GM19025 (cell line): Measurements from ENCODE around the gene SOX9.

Source experiments
- ATAC-seq: cut with Tn5 transposase; IDR thresholded peaks from one replicate; pipeline ENCODE4 v1.9.1; 2021; ENCODE audit warnings: mild to moderate bottlenecking, low read depth, moderate library complexity; ENCODE audit not compliant: unreplicated experiment

SOX9 gene

DNA sequence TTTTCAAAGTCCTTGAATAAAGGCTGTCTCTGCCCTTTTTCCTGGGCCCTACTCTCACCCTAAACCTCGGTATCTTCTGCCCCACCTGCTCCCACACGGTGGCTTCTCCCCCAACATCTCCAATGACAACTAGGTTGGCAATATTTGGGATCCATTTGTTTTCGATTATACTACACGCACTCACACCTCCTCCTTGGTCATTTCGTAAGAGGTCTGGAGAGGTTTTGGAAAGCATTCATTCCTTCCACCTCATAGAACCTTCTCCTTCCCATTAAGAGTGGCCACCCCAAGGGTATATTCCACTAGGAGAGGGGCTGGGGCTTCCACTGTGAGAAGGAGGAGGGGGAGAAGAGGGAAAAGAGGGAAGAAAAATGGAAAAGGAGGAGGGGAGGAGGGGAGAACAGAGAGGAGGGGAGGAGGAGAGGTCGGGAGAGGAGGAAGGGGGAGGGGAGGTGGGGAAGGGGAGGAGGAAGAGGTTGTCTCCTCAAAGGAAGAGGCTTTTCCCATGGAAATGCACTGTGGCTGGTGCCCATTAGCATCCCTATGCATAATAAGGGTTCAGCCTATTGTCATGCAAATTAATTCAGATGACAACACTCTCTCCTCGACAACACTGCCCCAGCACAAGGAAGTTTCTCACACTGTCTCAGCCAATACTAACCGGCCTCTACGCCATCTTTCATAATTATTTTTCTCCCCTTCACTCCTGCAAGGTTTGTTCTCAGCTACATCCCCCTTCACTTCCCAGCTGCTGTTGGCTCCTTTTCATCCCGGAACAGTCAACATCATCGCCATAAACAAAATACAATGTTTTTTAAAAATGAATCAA is 30.0 kb downstream of the SOX9 start:
- no peak for ATAC-seq

GRCh38 chr17:72151565-72152386 is 31.0 kb downstream of the SOX9 start:
- ATAC-seq = no peak

DNA sequence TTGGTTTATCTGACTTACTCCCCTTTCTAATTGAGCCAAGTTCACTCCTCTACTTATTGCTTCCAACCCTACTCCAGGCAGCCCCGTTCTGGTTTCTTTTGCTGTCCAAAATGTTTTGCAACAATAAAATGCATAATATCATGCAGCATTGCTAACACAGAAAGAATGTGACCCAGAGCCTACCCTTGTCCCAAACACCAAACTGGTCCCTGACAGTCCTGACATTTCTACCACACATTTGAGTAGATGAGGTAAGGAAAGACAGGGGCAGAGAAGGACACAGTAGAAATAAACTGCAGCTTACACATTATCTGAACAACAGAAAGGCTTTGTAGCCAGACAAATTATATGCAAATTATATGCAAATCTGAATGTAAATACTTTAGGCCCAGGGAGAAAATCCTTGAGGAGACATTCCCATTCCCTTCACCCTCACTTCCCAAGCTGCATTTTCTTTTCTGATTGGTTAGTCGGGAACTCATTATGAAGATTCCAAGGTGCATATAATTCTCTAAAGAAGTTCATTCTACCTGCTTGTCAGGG is 31.6 kb downstream of the SOX9 start:
- ATAC-seq = no peak

DNA sequence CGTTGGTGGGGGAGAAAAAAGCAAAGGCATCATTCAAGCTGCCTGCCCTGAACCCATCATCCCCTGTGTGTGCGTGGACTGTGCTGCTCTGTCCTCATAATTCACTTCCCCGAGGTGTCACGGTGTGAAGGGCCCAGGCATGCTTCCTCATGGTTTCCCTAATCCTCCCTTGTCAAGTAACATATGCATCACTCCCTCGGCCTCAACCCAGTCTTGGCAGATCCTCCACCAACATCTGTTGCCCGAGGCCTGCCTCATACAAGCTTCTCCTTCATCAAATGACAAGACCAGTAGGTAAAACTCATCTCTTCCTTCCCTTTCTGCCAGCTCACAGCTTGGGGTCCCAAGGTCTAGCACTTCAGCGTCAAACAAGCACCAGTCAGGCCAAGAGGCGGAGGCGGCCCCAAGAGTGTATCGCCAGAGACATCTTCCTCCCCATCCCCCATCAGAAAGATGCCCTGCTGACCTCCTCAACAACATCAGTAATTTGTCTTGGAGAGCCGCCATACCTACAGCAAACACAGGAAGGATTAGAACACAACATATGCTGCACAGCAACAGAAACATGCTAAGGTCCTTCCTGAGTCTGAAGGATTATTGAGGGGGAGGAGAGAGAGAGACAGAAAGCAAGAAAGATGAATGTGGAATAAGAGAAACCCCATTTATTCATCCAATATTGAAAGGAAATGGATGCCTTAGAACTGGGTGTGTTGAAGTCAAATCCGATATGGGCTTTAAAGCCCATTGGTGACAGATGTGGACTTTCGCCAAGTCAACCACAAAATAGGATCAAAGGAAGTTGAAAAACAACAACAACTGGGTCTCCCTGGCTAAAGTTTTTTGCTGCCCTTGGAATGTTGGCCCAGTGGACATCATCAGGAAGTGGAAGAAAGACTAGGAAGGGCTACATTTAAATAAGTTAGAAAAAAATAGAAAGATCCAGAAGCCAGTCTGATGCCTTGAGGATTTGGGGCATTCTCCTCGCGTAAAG is 38.4 kb downstream of the SOX9 start:
- ATAC-seq = no peak

DNA sequence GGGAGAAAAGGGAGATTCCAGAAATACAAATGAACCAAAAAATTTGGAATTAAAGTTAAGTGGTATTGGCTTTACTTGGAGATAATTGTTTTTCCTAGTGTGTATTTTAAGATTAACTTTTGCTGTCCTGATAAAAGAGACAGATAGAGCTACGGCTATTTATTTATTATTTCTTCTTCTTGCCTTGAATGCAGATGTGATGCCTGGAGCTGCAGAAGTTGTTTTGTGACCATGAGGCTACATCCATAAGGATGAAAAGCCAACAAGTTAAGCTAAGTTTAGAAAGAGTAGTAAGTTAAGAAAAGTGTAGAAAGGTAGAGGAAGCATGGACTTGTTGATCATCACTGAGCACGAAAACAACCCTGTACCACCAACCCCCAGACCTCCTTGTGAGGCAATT is 41.7 kb downstream of the SOX9 start:
- no peak for ATAC-seq

- no peak for ATAC-seq
Observed at GRCh38 chr17:72163474-72163873, 42.7 kb downstream of the SOX9 start.

DNA sequence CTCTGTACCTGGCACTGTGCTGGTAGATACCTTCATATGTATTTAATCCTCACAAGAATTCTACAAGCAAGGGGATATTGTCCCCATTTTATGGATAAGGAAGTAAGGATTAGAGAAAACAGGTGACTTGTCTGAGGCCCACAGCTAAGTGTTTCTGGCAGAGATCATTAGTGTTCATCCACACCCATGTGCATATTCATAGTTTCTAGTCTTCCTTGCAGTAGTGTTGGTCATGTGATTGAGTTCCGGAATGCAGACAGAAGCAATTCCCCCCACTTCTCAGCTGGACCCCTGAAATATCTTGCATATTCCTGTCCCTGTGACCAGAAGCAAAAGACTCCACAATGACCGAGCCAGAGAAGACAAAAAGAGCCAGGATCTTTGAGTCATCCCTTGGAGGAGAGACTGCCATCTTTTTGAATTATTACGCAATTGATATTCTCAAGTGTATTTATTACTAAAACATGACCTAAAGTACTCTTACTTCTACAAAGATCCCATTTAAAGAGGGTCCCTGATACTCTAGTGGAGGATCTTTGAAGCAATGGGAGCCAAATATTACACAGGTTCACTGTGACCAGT is 43.4 kb downstream of the SOX9 start:
- no peak for ATAC-seq

- ATAC-seq = no peak
Observed at GRCh38 chr17:72165192-72165866, 44.5 kb downstream of the SOX9 start.

DNA sequence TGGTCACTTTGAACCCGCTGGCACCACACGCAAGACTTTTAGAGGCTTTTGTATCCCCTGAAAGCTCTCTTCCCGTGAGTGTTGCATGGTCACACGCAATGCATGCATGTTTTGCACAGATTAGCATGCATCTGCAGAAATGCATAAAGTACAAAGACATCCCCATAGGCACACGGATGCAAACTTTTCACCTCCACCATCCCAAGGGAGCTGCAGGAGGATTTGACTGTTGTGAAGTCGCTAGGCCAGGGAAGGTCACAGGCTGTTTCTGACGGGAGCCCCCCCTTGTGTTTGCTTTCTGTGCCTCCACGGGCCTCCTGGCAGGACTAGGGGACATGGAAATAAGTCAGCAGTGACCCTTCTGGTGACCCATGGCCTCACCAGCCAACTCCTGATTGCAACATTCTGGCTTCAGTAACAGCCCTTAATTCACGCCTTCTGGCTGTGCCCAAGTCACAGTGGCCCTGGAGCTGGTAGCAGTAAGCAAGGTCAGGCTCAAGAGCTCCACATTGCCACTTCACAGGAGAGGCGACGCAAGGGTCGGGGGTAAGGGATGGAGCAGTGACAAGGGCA is 45.1 kb downstream of the SOX9 start:
- no peak for ATAC-seq

DNA sequence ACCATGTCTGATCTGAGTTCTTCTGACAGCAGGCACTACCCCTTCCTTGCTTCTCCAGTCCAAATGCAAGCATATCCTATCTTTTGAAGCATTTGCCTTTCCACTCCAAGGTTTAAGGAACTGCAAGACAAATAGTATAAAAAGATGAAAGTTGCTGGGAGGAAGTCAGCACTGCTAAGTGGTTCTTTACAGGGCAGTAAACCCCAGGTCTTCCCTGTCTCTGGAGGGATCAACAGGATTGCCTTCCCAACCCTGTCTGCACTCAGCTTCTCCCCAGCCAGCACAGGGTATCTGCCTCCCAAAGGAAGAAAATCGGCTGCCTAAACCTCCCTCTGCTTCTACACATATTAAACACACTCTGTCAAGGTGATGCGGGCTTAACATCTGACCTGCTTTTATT is 46.8 kb downstream of the SOX9 start:
- no peak for ATAC-seq

- ATAC-seq = no peak
Observed at GRCh38 chr17:72169823-72170222, 49.0 kb downstream of the SOX9 start.

DNA sequence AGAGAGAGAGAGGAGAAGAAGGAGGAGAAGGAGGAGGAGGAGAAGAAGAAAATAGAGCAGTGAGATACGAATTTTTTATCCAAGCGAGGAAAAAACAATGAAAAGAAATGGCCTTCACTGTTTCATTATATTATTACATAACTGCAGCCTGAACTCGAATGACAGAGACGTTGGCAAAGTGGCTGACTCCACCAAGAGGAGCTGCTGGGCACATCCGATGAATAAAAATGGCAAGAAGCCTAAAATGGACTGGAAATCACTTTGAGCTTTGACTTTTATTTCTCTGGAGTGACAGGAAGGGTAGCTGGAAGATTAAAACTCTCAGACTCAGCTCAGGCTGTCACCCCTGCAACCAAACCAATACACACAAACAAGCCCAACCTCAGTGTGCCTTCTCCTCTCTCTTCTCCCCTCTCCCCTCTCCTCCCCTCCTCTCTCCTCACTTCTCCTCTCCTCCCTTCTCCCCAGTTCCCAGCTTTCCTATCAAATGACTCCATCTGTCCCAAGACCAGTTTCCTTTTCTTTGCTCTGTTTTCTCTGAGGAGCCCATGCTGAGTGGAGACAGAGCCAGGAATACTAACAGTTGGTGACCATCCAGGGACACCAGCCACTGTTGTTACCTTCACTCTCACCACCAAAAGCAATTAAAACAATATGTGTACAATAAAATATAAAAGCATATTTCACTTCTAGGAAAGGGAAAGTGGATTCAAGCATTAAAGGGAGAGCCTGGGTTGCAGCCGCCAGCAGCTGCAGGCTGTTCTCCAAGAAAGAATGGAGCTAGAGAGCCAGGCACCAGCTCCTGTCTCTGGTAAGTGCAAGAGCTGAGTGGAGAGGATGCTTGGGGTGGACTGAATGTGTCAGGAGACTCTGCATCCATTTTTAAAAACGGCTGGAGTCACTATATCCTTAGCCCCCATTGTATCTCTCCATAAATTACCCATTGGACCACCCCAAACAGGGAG is 51.2 kb downstream of the SOX9 start:
- ATAC-seq = no peak

DNA sequence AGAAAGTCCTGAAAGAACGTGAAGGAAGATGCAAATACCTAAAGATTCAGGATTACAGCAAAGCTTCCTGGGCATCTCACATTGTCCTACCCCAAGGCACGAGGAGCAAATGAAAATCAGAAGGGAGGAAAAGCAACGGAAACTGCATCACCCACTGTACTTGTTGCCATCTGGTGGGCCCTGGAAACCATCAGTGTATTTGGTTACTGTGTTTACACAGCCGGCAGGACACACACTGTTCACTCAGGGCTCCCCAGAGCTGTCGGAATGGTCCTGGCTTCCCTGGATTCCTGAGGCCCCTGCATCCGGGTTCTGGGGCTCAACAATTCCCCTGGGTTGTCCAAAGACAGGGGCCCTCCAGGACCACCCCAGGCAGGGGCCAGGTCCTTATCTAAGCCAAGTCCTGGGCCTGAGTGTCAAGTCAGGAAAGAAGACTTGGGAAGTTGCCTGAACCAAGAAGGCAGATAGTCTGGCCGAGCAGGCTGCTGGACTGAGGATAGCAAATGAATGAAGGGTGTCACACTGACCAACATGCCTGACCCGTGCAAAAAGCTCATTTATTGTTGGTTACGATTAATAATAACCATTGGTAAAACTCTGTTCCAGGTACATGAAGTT is 52.8 kb downstream of the SOX9 start:
- no peak for ATAC-seq

- ATAC-seq = no peak
Observed at GRCh38 chr17:72175263-72175662, 54.4 kb downstream of the SOX9 start.
